ENCODE measurements around the gene NACAD.

Gene NACAD

GRCh38 chr7:45087301-45088145, 1.2 kb downstream of the NACAD start:
- no peak for DNase-seq

GRCh38 chr7:45086331-45087065, 2.3 kb downstream of the NACAD start:
- DNase-seq = no peak

GRCh38 chr7:45085619-45086200, 3.1 kb downstream of the NACAD start:
- no peak for DNase-seq

GRCh38 chr7:45084901-45085618, 3.7 kb downstream of the NACAD start:
- DNase-seq = no peak

GRCh38 chr7:45084336-45084735, 4.4 kb downstream of the NACAD start:
- DNase-seq = no peak

GRCh38 chr7:45082831-45083331, 5.9 kb downstream of the NACAD start:
- no peak for DNase-seq

GRCh38 chr7:45082031-45082830, 6.5 kb downstream of the NACAD start:
- no peak for DNase-seq

- no peak for DNase-seq
These were observed 7.1 kb downstream of the NACAD start for GRCh38 chr7:45081670-45081974.

GRCh38 chr7:45080958-45081669, 7.7 kb downstream of the NACAD start:
- DNase-seq = no peak

- DNase-seq = no peak
These were observed 8.4 kb downstream of the NACAD start for GRCh38 chr7:45080265-45080957.

GRCh38 chr7:45078125-45078681, 10.6 kb downstream of the NACAD start:
- no peak for DNase-seq

- no peak for DNase-seq
These were observed 11.2 kb downstream of the NACAD start for GRCh38 chr7:45077579-45077978.

GRCh38 chr7:45076946-45077345, 11.8 kb downstream of the NACAD start:
- no peak for DNase-seq

- DNase-seq = no peak
These were observed 12.6 kb downstream of the NACAD start for GRCh38 chr7:45075871-45076796.

GRCh38 chr7:45075355-45075644, 13.5 kb downstream of the NACAD start:
- DNase-seq = no peak

- DNase-seq = no peak
These were observed 14.0 kb downstream of the NACAD start for GRCh38 chr7:45074528-45075354.

- no peak for DNase-seq
These were observed 14.8 kb downstream of the NACAD start for GRCh38 chr7:45073786-45074527.
